Measurements from ENCODE around the gene GNAT3.

GRCh38 chr7:80496586-80496985, 15.3 kb downstream of the GNAT3 start:
- TF ChIP-seq CTCF (IDR thresholded peaks at IDR 0.05; ENCODE audit: insufficient read depth, low read depth, low read length) (no peak), EZH2 (IDR thresholded peaks at IDR 0.05; ENCODE audit: insufficient read depth, low read length) (no peak)

Data from astrocyte (in vitro differentiated cells and primary cell).